Lung microvascular endothelial cell (primary cell): ENCODE data around the gene MT4. TPM values are rescaled to one million over a fixed set of nuclear protein-coding genes. Genes with fewer than 3 reads are reported as not detected.

Source experiments
- total RNA-seq: library from RNA; depleted of rRNA; stranded (reverse); fragments of >200 nt; gene quantifications from 2 replicates; pipeline ENCODE4 v1.2.1, GENCODE V29; 2014

The MT4 gene
- total RNA-seq, 1 donor from 2014 or later: not detected

Other genes starting within 250 kb of the MT4 start
- 219 and 401 TPM in 2 replicates for gene AMFR, start 139.5 kb upstream of the MT4 start, total RNA-seq
- gene NUDT21, start 113.7 kb upstream of the MT4 start, total RNA-seq: 57.5 and 65.3 TPM in 2 replicates
- 23.3 and 25.2 TPM in 2 replicates for gene OGFOD1, start 113.5 kb upstream of the MT4 start, total RNA-seq
- gene BBS2, start 45.0 kb upstream of the MT4 start, total RNA-seq: 29.0 and 37.7 TPM in 2 replicates
- not detected in 2 replicates for gene MT3, start 24.5 kb downstream of the MT4 start, total RNA-seq
- gene MT2A, start 43.5 kb downstream of the MT4 start, total RNA-seq: 44.2 and 72.8 TPM in 2 replicates
- 30.2 and 176 TPM in 2 replicates for gene MT1E, start 60.7 kb downstream of the MT4 start, total RNA-seq
- 0.99 and 3.5 TPM in 2 replicates for gene MT1M, start 67.6 kb downstream of the MT4 start, total RNA-seq
- 0.79 and 2.4 TPM in 2 replicates for gene MT1A, start 73.6 kb downstream of the MT4 start, total RNA-seq
- gene MT1B, start 86.8 kb downstream of the MT4 start, total RNA-seq: not detected in 2 replicates
- 0.20 and 1.3 TPM in 2 replicates for gene MT1F, start 92.9 kb downstream of the MT4 start, total RNA-seq
- gene MT1G, start 103.0 kb downstream of the MT4 start, total RNA-seq: not detected in 2 replicates
- not detected in 2 replicates for gene MT1H, start 104.7 kb downstream of the MT4 start, total RNA-seq
- 13.3 and 19.2 TPM in 2 replicates for gene MT1X, start 117.4 kb downstream of the MT4 start, total RNA-seq
- gene NUP93, start 165.1 kb downstream of the MT4 start, total RNA-seq: 50.2 and 58.6 TPM in 2 replicates